GM21723 (cell line): ENCODE data around the gene TUT4.

Experiments
- ATAC-seq: cut with Tn5 transposase; IDR thresholded peaks from one replicate; pipeline ENCODE4 v1.9.1; 2021; ENCODE audit warnings: mild to moderate bottlenecking, moderate library complexity; ENCODE audit not compliant: unreplicated experiment

TUT4 gene

GRCh38 chr1:52533713-52534112 lies 19.2 kb downstream of the TUT4 start:
- ATAC-seq = no peak

GRCh38 chr1:52532731-52533327 lies 20.1 kb downstream of the TUT4 start:
- no peak for ATAC-seq

GRCh38 chr1:52532247-52532646 lies 20.6 kb downstream of the TUT4 start:
- no peak for ATAC-seq

GRCh38 chr1:52531249-52531872 lies 21.5 kb downstream of the TUT4 start:
- no peak for ATAC-seq

- ATAC-seq = no peak
These were observed 22.2 kb downstream of the TUT4 start for GRCh38 chr1:52530563-52531144.

GRCh38 chr1:52523376-52523775 lies 29.5 kb downstream of the TUT4 start:
- no peak for ATAC-seq

GRCh38 chr1:52520148-52520547 lies 32.7 kb downstream of the TUT4 start:
- ATAC-seq = no peak

- ATAC-seq = no peak
These were observed 33.9 kb downstream of the TUT4 start for GRCh38 chr1:52518962-52519361.

- ATAC-seq = no peak
These were observed 40.9 kb downstream of the TUT4 start for GRCh38 chr1:52511851-52512615.

- ATAC-seq = no peak
These were observed 41.5 kb downstream of the TUT4 start for GRCh38 chr1:52511439-52511838.

GRCh38 chr1:52506920-52507546 lies 45.9 kb downstream of the TUT4 start:
- no peak for ATAC-seq

GRCh38 chr1:52506349-52506748 lies 46.5 kb downstream of the TUT4 start:
- no peak for ATAC-seq

- no peak for ATAC-seq
These were observed 48.2 kb downstream of the TUT4 start for GRCh38 chr1:52504720-52505119.

- ATAC-seq = no peak
These were observed 49.2 kb downstream of the TUT4 start for GRCh38 chr1:52503706-52504105.

- ATAC-seq = no peak
These were observed 50.1 kb downstream of the TUT4 start for GRCh38 chr1:52502789-52503188.

GRCh38 chr1:52487632-52488031 lies 65.3 kb downstream of the TUT4 start:
- ATAC-seq = no peak

- no peak for ATAC-seq
These were observed 70.4 kb downstream of the TUT4 start for GRCh38 chr1:52482326-52483004.

GRCh38 chr1:52479076-52479475 lies 73.8 kb downstream of the TUT4 start:
- ATAC-seq = no peak

- no peak for ATAC-seq
These were observed 75.0 kb downstream of the TUT4 start for GRCh38 chr1:52477876-52478275.

GRCh38 chr1:52476943-52477342 lies 75.9 kb downstream of the TUT4 start:
- no peak for ATAC-seq

GRCh38 chr1:52474807-52475206 lies 78.1 kb downstream of the TUT4 start:
- no peak for ATAC-seq
